Measurements from ENCODE around the gene MSI2.

- TF ChIP-seq, protein P1, sequence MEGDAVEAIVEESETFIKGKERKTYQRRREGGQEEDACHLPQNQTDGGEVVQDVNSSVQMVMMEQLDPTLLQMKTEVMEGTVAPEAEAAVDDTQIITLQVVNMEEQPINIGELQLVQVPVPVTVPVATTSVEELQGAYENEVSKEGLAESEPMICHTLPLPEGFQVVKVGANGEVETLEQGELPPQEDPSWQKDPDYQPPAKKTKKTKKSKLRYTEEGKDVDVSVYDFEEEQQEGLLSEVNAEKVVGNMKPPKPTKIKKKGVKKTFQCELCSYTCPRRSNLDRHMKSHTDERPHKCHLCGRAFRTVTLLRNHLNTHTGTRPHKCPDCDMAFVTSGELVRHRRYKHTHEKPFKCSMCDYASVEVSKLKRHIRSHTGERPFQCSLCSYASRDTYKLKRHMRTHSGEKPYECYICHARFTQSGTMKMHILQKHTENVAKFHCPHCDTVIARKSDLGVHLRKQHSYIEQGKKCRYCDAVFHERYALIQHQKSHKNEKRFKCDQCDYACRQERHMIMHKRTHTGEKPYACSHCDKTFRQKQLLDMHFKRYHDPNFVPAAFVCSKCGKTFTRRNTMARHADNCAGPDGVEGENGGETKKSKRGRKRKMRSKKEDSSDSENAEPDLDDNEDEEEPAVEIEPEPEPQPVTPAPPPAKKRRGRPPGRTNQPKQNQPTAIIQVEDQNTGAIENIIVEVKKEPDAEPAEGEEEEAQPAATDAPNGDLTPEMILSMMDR (conservative IDR thresholded peaks at IDR 0.05; ENCODE audit: low read depth in 2 of 2) = no peak
- TF ChIP-seq EZH2phosphoT487 (IDR thresholded peaks at IDR 0.05; ENCODE audit: unreplicated experiment) (no peak), CREB1 (CRISPR knock-in tag; IDR thresholded peaks at IDR 0.05; ENCODE audit: low read depth) (no peak), JUNB (IDR thresholded peaks at IDR 0.05; ENCODE audit: unreplicated experiment) (no peak), POLR2AphosphoS5 (IDR thresholded peaks at IDR 0.05; ENCODE audit: low read depth) (no peak), EZH2 (IDR thresholded peaks at IDR 0.05; ENCODE audit: low read depth, unreplicated experiment) (no peak)
Measured at GRCh38 chr17:57288040-57288772, 31.9 kb downstream of the MSI2 start.

Data from GM23338 (cell line).